Measurements from ENCODE around the gene MYH2. TPM values are rescaled to one million over a fixed set of nuclear protein-coding genes. Genes with fewer than 3 reads are reported as not detected.

MYH2 gene
- total RNA-seq, result under 0.01 and 0.46 TPM in 2 replicates

DNA sequence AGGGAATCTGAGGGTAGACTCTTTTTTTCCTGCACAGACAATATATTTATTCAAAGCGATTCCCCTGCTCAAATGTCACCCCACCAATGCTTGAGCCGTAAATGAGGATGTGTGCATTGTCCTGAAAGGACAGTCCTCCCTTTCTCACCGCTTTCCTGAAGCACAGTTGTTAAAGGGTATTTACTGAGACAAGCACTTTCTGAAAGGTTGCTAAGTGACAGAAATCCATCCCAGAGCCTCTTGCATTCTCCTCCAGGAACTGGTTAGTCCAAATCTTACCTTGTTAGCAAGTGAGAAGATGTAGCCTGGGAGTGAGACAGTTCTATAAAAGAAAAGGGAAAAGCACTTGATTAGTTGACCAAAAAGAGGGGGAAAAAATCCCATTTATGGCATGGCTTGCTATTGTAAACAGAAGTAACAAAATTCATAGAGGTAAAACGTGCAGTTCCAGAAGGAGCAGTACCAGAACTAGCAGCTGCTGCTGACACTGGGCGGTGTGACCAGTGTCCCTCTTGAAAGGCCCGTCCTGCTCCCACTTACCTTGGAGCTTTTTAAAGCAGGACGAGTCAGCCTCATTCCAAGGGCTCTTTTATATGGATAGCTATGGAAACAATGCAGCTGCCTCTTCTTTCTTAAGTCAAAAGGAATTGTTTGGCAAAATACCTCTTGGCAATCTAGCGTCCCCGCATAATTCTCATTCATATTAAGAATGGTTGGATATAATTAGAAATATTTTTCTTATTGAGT, at the start of gene MYH2:
Gene MYH2 (minus strand): TSS at position 563 of the 747 bp plus-strand sequence. CDS start 1,738 bp downstream, outside the sequence.

DNA sequence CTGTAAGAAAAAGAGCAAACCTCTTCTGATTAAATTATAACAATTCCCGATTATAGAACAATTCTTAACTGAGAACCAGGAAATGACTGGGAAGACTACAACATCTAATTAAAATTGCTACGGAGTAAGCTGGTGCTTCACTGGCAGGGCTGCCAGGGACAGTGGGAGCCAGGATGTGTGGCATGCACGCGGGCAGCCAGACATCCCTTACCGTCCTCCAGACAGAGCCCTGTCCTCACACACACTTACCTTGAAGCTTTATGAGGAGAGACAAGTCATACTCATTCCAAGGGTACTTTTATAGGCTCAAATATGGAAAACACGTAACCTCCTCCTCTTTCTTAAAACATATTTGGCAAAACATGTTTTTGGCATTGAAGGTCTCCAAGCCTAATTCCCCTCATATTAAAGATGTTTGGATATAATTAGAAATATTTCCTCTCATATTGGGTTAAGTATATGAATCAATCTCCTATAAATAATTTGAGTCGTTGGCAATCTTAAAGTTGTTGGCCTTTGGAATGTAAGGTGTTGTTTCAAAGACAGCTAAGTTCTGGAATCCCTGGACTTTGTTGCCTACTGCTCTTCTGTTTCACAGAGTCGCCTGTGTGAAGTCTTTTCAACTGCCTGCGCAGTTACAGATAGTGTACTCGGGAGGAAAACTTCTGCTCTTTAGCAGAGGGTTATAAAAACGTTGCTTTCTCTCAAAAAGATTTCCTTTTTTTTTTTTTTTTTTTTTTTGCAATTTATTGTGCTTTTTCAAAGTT, 31.0 kb downstream of the MYH2 start, which contains the start of gene MYH1:
Gene MYH1 (minus strand): TSS at position 272 of the 767 bp plus-strand sequence. CDS start 1,900 bp downstream, outside the sequence.

Other genes with a start within 250 kb of the MYH2 start
- under 0.01 and 0.09 TPM in 2 replicates for gene MYH13, start 176.7 kb downstream of the MYH2 start, total RNA-seq
- gene MYH8, start 127.7 kb downstream of the MYH2 start, total RNA-seq, result under 0.01 TPM in 1 of 2 replicates, not detected in the other
- gene MYH4, start 80.1 kb downstream of the MYH2 start, total RNA-seq, result not detected in 2 replicates
- 0.09 TPM in 1 of 2 replicates, not detected in the other for gene MYH1, start 31.1 kb downstream of the MYH2 start, total RNA-seq
- 0.43 and 1.1 TPM in 2 replicates for gene MYH3, start 107.7 kb upstream of the MYH2 start, total RNA-seq
- gene SCO1, start 147.9 kb upstream of the MYH2 start, total RNA-seq, result 20.8 and 27.8 TPM in 2 replicates
- 14.6 and 19.5 TPM in 2 replicates for gene ADPRM, start 147.9 kb upstream of the MYH2 start, total RNA-seq
- gene TMEM220, start 180.4 kb upstream of the MYH2 start, total RNA-seq, result 2.4 and 3.8 TPM in 2 replicates